Stimulated activated naive CD8-positive, alpha-beta T cell treated with anti-CD3 and anti-CD28 coated beads, Interleukin-15, amount 100 ng/mL, for 72 hours (primary cell): ENCODE data around the gene MTCH1.
"Not testable (repeated sequence)": the region's sequence is repeated elsewhere in the genome, so short reads cannot be mapped to it uniquely, and the experiment has no call there.

Experiments
- ATAC-seq: fragments of 150-1000 bp; cut with Tn5 transposase; 2 replicates; pipeline ENCODE4 v1.10.0; 2021; ENCODE audit warnings: mild to moderate bottlenecking, moderate library complexity
- DNase-seq, 2 donors: peaks; one replicate each; pipeline ENCODE4 v3.0.0; 2021 to 2022
- H3K27ac Mint-ChIP-seq, 2 donors: one replicate each; pipeline ENCODE4 v1.8.0; 2022; ENCODE audit warnings: mild to moderate bottlenecking in 2 of 2, mixed read lengths in 2 of 2, moderate library complexity in 2 of 2
- H3K27me3 Mint-ChIP-seq: one replicate; pipeline ENCODE4 v1.8.0; 2022; ENCODE audit warnings: mixed read lengths
- H3K4me1 Mint-ChIP-seq: one replicate; pipeline ENCODE4 v1.8.0; 2022; ENCODE audit warnings: mild to moderate bottlenecking, mixed read lengths
- H3K4me3 Mint-ChIP-seq, 2 donors: one replicate each; pipeline ENCODE4 v1.8.0; 2022; ENCODE audit warnings: mild to moderate bottlenecking in 2 of 2, mixed read lengths in 2 of 2, moderate library complexity in 1 of 2
- H3K9me3 Mint-ChIP-seq, 2 donors: one replicate each; pipeline ENCODE4 v1.8.0; 2022; ENCODE audit warnings: mixed read lengths in 2 of 2

MTCH1 gene

GRCh38 chr6:37007340-37008043, 21.5 kb upstream of the MTCH1 start:
- H3K9me3 Mint-ChIP-seq = no peaks in the 10 kb centered on the region
- ATAC-seq (no peak), DNase-seq (no peak)
- H3K27ac Mint-ChIP-seq = no peak overlapping the region
- no peaks in the 10 kb centered on the region for H3K27me3 Mint-ChIP-seq
- peak overlapping the region in 1 of 2 donors; percentile 11 for H3K4me3 Mint-ChIP-seq
- peaks cover 26% of the 10 kb centered on the region for H3K4me1 Mint-ChIP-seq

DNA sequence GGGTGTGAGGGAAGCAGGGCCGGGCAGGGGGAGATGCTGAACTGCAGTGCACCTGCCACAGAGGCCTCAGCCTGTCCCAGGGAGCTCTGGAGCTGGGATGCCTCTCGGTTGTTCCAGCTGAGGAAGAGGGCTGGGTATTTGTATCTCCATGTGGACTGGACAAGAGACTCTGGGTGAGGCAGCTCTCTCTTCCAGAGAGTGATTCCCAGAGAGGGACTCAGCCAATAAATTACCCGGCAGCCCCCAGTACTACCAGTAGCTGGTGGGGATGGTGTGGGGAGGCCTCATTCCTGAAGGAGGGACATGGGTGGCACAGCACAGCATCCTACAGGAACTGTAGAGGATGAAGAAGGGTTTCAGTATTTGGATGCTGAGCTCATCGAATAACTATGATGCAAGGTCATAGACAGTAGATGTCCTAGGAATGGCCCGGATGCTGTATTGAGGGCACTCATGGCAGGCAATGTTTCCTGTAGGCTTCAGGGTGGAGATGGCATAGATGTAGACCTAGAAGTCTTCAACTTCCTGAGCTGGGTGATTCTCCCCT, 20.9 kb upstream of the MTCH1 start:
- DNase-seq (no peak), ATAC-seq (no peak)
- Mint-ChIP-seq H3K4me1 (peaks cover 26% of the 10 kb centered on the region), H3K27ac (no peak overlapping the region), H3K9me3 (no peaks in the 10 kb centered on the region), H3K27me3 (no peaks in the 10 kb centered on the region), H3K4me3 (no peak overlapping the region)

DNA sequence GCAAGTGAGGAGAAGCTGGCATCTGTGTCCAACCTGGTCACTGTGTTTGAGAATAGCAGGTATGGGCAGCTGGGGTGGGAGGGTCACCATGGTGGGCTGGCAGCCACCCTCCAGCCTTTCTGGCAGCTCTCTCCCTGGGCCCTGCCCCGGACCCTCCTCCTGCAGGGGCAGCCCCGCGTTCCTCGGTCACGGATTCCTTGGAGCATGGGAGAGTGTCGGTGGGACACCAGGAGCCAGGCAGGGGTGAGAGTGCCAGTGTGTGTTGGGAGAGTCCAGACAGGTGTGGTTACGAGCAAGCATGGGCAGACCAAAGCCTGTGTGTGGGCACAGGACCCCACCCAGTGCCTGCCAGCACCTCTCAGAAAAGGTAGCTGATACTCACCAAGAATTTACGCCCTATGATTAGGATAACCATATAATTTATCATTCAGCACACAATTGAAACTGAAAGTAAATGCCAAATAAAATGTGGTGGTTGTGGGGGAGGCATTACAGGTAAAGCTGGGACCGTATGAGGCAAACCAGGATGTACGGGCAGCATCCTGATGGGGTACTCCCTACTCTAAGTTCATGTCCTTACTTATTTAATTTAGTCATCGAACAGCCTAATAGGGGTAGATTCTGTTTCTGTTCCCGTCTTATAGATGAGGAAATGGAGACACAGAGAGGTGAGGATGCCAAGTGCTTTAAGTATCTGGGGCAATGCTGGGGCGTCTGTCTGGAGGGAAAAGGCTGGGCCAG, 20.0 kb upstream of the MTCH1 start:
- Mint-ChIP-seq H3K4me3 (peak overlapping the region in 1 of 2 donors; percentile 63), H3K27ac (peak overlapping the region in 1 of 2 donors; percentile 42), H3K27me3 (no peaks in the 10 kb centered on the region), H3K9me3 (no peaks in the 10 kb centered on the region), H3K4me1 (peaks cover 26% of the 10 kb centered on the region)
- ATAC-seq (peak; percentile 31), DNase-seq (no peak)

DNA sequence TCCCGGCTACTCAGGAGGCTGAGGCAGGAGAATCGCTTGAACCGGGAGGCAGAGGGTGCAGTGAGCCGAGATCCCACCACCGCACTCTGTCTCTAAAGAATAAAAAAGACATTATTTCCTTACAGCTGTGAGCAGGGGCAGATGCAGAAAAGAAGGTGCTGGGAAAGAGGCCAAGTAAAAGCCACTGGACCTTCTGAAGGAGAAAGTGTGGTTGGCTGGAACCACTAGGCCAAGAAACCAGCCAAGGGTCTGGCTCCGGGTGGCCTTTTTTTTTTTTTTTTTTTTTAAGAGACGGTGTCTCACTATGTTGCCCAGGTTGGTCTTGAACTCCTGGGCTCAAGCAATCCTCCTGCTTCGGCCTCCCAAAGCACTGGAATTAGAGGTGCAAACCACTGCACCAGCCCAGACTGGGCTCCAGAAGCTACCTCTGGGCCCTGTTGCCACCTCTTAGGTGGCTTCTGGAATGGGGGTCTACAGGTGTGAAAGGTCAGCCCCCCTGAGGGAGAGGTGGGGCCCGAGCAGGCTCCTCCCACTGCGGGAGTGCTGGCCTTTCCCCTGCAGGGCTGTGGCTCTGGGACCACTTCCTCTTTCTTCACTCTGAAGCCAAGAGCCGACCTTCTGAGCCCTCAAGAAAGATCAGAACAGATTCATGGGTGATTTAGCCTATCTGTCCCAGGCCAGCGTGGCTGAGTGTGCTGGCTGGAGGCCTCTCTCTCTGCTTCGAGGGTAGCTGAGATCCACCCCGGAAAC, 19.2 kb upstream of the MTCH1 start, which contains the start of gene FGD2:
Gene FGD2, plus strand, starts transcription at position 595 of the 750 bp plus-strand sequence. CDS start 163 bp downstream, outside the sequence.
- Mint-ChIP-seq H3K4me1 (peaks cover 26% of the 10 kb centered on the region), H3K27ac (peak within 1 kb of the TSS in 1 of 2 donors; percentile 42), H3K27me3 (no peaks in the 10 kb centered on the region), H3K4me3 (peak within 1 kb of the TSS; percentile 17 to 63), H3K9me3 (no peaks in the 10 kb centered on the region)
- no peak for DNase-seq
- peak; percentile 31 for ATAC-seq

- no peak overlapping the region for H3K4me3 Mint-ChIP-seq
These were observed 18.3 kb upstream of the MTCH1 start for GRCh38 chr6:37004044-37004980.

DNA sequence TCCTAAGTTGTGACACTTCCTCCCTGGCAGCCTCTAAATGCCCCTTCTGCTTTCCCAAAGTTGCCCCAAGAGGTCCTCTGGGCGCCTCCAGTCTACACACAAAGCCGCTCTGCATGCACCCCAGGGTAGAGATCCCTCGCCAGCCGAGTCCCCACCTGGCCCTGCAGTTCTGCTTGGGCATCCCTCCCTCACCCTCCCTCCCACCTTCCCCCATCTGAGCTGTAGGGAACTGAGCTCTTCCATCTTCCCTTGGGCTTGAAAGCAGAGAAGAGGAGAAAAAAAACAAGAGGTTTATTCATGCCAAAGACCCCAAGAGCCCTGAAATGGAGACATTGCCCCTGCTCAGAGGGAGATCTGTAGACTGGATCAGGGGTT, 13.7 kb upstream of the MTCH1 start:
- Mint-ChIP-seq H3K27ac (no peak overlapping the region), H3K4me1 (no peaks in the 10 kb centered on the region), H3K27me3 (peaks cover 15% of the 10 kb centered on the region), H3K9me3 (no peaks in the 10 kb centered on the region), H3K4me3 (no peak overlapping the region)
- DNase-seq = no peak
- no peak for ATAC-seq

More at GRCh38 chr6:37004044-37004980, 18.3 kb upstream of the MTCH1 start:
- ATAC-seq (no peak), DNase-seq (no peak)
- Mint-ChIP-seq H3K27me3 (no peaks in the 10 kb centered on the region), H3K27ac (peak overlapping the region in 1 of 2 donors; percentile 91), H3K4me1 (peaks cover 26% of the 10 kb centered on the region), H3K9me3 (no peaks in the 10 kb centered on the region)

GRCh38 chr6:36999061-36999750, 13.2 kb upstream of the MTCH1 start:
- Mint-ChIP-seq H3K4me3 (no peak overlapping the region), H3K27ac (no peak overlapping the region), H3K4me1 (no peaks in the 10 kb centered on the region), H3K9me3 (no peaks in the 10 kb centered on the region), H3K27me3 (peaks cover 15% of the 10 kb centered on the region)
- no peak for DNase-seq
- ATAC-seq = no peak

DNA sequence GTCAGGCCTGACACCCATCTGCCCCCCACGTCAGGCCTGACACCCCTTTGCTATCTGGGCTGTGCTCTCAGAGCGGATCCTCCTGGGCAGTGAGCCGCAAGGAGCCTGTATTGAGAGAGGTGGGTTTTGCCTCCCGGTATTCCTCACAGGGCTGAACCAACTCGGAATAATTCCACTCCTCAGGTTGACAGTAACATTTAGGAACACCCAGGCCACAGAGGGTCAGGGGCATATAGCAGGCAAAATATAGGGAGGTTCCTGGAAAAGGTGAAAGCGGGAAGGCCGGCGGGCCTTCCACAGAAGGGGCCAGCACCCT, 12.7 kb upstream of the MTCH1 start:
- H3K27ac Mint-ChIP-seq = no peak overlapping the region
- DNase-seq (no peak), ATAC-seq (no peak)
- H3K4me3 Mint-ChIP-seq = no peak overlapping the region
- H3K27me3 Mint-ChIP-seq = peaks cover 15% of the 10 kb centered on the region
- no peaks in the 10 kb centered on the region for H3K9me3 Mint-ChIP-seq
- H3K4me1 Mint-ChIP-seq = no peaks in the 10 kb centered on the region

- Mint-ChIP-seq H3K4me3 (no peak overlapping the region), H3K27me3 (peaks cover 15% of the 10 kb centered on the region), H3K9me3 (no peaks in the 10 kb centered on the region), H3K27ac (no peak overlapping the region), H3K4me1 (no peaks in the 10 kb centered on the region)
- ATAC-seq (no peak), DNase-seq (no peak)
These were observed 12.1 kb upstream of the MTCH1 start for GRCh38 chr6:36997811-36998722.

- DNase-seq, H3K9me3 Mint-ChIP-seq, H3K4me3 Mint-ChIP-seq, H3K27me3 Mint-ChIP-seq, ATAC-seq, H3K27ac Mint-ChIP-seq, H3K4me1 Mint-ChIP-seq: not testable (repeated sequence)
These were observed 4.4 kb upstream of the MTCH1 start for GRCh38 chr6:36990401-36990800.

DNA sequence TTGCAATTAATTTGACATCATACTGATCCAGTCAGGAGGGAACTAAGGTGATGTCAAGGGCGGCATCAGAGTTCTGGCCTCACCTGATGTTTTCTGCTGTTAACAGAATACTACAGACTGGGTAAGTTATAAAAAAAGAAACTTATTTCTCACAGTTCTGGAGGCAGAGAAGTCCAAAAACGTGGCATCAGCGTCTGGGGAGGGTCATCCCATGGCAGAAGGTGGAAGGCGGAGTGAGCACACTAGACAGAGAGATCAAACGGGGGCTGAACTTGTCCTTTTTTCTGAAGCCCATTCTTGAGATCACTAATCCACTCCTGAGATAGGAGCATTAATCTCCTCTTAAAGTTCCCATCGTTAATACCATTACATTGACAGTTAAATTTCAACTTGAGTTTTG, 3.3 kb upstream of the MTCH1 start:
- no peak for ATAC-seq
- Mint-ChIP-seq H3K9me3 (no peaks in the 10 kb centered on the region), H3K27ac (peak overlapping the region in 1 of 2 donors; percentile 42), H3K4me3 (no peak overlapping the region), H3K27me3 (no peaks in the 10 kb centered on the region), H3K4me1 (peaks cover 9% of the 10 kb centered on the region)
- DNase-seq = no peak

GRCh38 chr6:36986704-36987047, 680 bp upstream of the MTCH1 start:
- peak; percentile 34 for ATAC-seq
- peak overlapping the region in 1 of 2 donors; percentile 98 for H3K4me3 Mint-ChIP-seq
- H3K4me1 Mint-ChIP-seq = peaks cover 18% of the 10 kb centered on the region
- H3K9me3 Mint-ChIP-seq = no peaks in the 10 kb centered on the region
- H3K27me3 Mint-ChIP-seq = no peaks in the 10 kb centered on the region
- no peak for DNase-seq
- peak overlapping the region; percentile 98 to 99 for H3K27ac Mint-ChIP-seq

- Mint-ChIP-seq H3K27ac (no peak overlapping the region), H3K9me3 (no peaks in the 10 kb centered on the region), H3K27me3 (no peaks in the 10 kb centered on the region), H3K4me1 (peaks cover 31% of the 10 kb centered on the region), H3K4me3 (no peak overlapping the region)
- DNase-seq = no peak
- ATAC-seq = no peak
These were observed 584 bp downstream of the MTCH1 start for GRCh38 chr6:36985417-36985807.
